Neural progenitor cell (in vitro differentiated cells): ENCODE data around the gene F7. TPM values are rescaled to one million over a fixed set of nuclear protein-coding genes. Genes with fewer than 3 reads are reported as not detected.

ENCODE experiments used
- DNase-seq: peaks from one replicate; pipeline ENCODE4 v3.0.0-alpha.2; 2016; ENCODE audit warnings: low spot score
- H2AFZ ChIP-seq: fragments of 200-600 bp; sonication (generic); replicated peaks from 2 replicates; pipeline ENCODE4 v1.6.1; 2016; ENCODE audit warnings: antibody characterized with exemption
- H3F3A ChIP-seq: fragments of 200-600 bp; sonication (generic); 2 replicates; pipeline ENCODE4 v1.6.1; 2016; ENCODE audit warnings: antibody characterized with exemption, low read depth
- H3K27ac ChIP-seq: fragments of 200-600 bp; sonication (generic); 2 replicates; pipeline ENCODE4 v1.5.1; 2016; ENCODE audit warnings: mild to moderate bottlenecking
- H3K27me3 ChIP-seq: fragments of 200-600 bp; sonication (generic); 2 replicates; pipeline ENCODE4 v1.6.1; 2016; ENCODE audit warnings: mild to moderate bottlenecking, moderate library complexity
- H3K36me3 ChIP-seq: fragments of 200-600 bp; sonication (generic); 2 replicates; pipeline ENCODE4 v1.5.1; 2016
- H3K4me1 ChIP-seq: fragments of 200-600 bp; sonication (generic); 2 replicates; pipeline ENCODE4 v1.6.1; 2016; ENCODE audit warnings: mixed run types
- H3K4me2 ChIP-seq: fragments of 200-600 bp; sonication (generic); 2 replicates; pipeline ENCODE4 v1.6.1; 2016
- H3K4me3 ChIP-seq: fragments of 200-600 bp; sonication (generic); 2 replicates; pipeline ENCODE4 v1.5.1; 2016
- H3K79me2 ChIP-seq: fragments of 200-600 bp; sonication (generic); 2 replicates; pipeline ENCODE4 v1.6.1; 2016; ENCODE audit warnings: low read depth
- H3K9ac ChIP-seq: fragments of 200-600 bp; sonication (generic); 2 replicates; pipeline ENCODE4 v1.6.1; 2016
- H3K9me3 ChIP-seq: fragments of 200-600 bp; sonication (generic); 2 replicates; pipeline ENCODE4 v1.5.1; 2016; ENCODE audit warnings: low read depth
- H4K20me1 ChIP-seq: fragments of 200-600 bp; sonication (generic); 2 replicates; pipeline ENCODE4 v1.6.1; 2016; ENCODE audit warnings: low read depth
- H3K27ac Mint-ChIP-seq: 3 replicates; pipeline ENCODE4 v1.8.0; 2021; ENCODE audit warnings: mixed read lengths
- H3K27me3 Mint-ChIP-seq: 2 replicates; pipeline ENCODE4 v1.8.0; 2022; ENCODE audit warnings: low read depth, mild to moderate bottlenecking, inconsistent platforms, moderate library complexity, mixed read lengths; ENCODE audit not compliant: insufficient read depth
- H3K36me3 Mint-ChIP-seq: 3 replicates; pipeline ENCODE4 v1.8.0; 2021; ENCODE audit warnings: mixed read lengths
- H3K4me1 Mint-ChIP-seq: 3 replicates; pipeline ENCODE4 v1.8.0; 2021; ENCODE audit warnings: mixed read lengths
- H3K4me3 Mint-ChIP-seq: 3 replicates; pipeline ENCODE4 v1.8.0; 2021; ENCODE audit warnings: mild to moderate bottlenecking, moderate library complexity, mixed read lengths
- H3K9me3 Mint-ChIP-seq: 3 replicates; pipeline ENCODE4 v1.8.0; 2020; ENCODE audit warnings: mixed read lengths
- CTCF ChIP-seq: fragments of 200-600 bp; sonication (generic); IDR thresholded peaks from 2 replicates; pipeline ENCODE4 v1.5.1; 2017; ENCODE audit warnings: antibody characterized with exemption, mild to moderate bottlenecking
- EZH2 ChIP-seq: fragments of 200-600 bp; sonication (generic); IDR thresholded peaks from 2 replicates; pipeline ENCODE4 v1.6.1; 2017; ENCODE audit warnings: antibody characterized with exemption, mild to moderate bottlenecking, moderate library complexity
- EZH2phosphoT487 ChIP-seq: fragments of 200-600 bp; sonication (generic); IDR thresholded peaks from 2 replicates; pipeline ENCODE4 v1.6.1; 2017; ENCODE audit warnings: antibody characterized with exemption
- small RNA-seq: library from RNA; depleted of rRNA; stranded (forward); fragments of <200 nt; gene quantifications from one replicate; pipeline ENCODE3, GENCODE V24; 2015
- total RNA-seq: library from RNA; depleted of rRNA; stranded (reverse); fragments of >200 nt; gene quantifications from 2 replicates; pipeline ENCODE4 v1.2.3, GENCODE V29; 2015; ENCODE audit warnings: low replicate concordance

The F7 gene
- total RNA-seq, 1 donor from 2014 or later, result not detected

DNA sequence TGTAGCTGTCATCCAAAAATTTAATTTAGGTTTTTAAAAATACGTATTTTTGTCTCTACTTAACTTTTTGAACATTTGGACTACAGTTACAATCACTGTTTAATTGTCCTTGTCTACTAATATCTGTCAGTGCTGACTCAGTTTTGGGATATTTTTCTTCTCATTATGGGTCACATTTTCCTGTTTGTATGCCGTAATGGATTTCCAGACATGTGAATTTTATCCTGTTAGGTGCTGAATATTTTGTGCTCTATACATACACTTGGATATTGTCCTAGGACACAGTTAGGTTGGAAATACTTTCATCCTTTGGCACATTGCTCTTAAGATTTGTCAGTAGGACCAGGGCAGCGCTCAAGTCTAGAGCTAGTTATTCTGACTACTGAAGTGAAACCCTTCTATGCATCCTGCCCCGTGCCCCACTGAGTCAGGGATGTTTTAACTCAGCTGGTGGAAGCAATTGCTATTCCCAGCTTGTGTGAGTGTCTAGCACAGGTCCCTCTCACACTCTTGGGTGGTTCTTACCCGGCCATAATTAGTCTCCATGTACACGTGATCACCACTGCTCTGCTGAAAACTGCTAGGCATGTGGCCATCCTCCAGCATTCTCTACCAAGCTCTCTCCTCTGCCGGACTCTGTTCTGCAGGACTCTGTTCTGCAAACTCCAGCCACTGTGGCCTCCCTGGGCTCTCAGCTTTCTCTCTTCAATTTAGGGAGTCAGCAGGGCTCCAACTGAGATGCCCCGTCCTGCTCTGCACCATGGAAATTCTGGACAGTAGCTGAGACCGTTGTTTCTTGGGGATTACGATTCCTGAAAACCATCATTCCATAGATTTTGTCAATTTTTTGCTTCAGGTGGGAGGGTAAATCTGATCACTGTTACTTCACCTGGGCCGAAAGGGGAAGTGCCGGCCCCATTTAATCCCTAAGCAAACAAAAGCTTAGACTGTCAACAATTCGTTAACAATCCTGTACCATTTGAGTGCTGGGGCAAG, 64.0 kb downstream of the F7 start:
- Histone ChIP-seq H3K36me3 (no peaks in the 10 kb centered on the region), H3K27ac (peak overlapping the region; percentile 43), H3K4me2 (peak overlapping the region; percentile 31), H3K27me3 (no peaks in the 10 kb centered on the region), H3F3A (peaks cover 9% of the 10 kb centered on the region), H3K9ac (no peak overlapping the region), H3K4me3 (no peak overlapping the region), H3K4me1 (peaks cover 12% of the 10 kb centered on the region), H3K9me3 (no peaks in the 10 kb centered on the region), H4K20me1 (peaks cover 6% of the 10 kb centered on the region), H2AFZ (no peak overlapping the region), H3K79me2 (no peaks in the 10 kb centered on the region)
- peaks cover 21% of the 10 kb centered on the region for H3K36me3 Mint-ChIP-seq
- TF ChIP-seq CTCF (no peak), EZH2 (no peak), EZH2phosphoT487 (no peak)
- H3K4me1 Mint-ChIP-seq, result peaks cover 2% of the 10 kb centered on the region
- DNase-seq, result peak; percentile 28
- H3K4me3 Mint-ChIP-seq, result no peak overlapping the region
- no peak overlapping the region for H3K27ac Mint-ChIP-seq
- peaks cover 2% of the 10 kb centered on the region for H3K27me3 Mint-ChIP-seq
- peaks cover 4% of the 10 kb centered on the region for H3K9me3 Mint-ChIP-seq

Small RNA genes lying within 50 kb of the gene (small RNA-seq; reads per million reads assigned to genes)
- not detected for gene AL137002.1

Other genes starting within 250 kb of the F7 start
- 40.4 and 59.2 TPM in 2 replicates for gene MCF2L, start 136.6 kb upstream of the F7 start, total RNA-seq
- gene F10, start 17.0 kb downstream of the F7 start, total RNA-seq, result 2.0 and 6.8 TPM in 2 replicates
- not detected in 2 replicates for gene PROZ, start 52.9 kb downstream of the F7 start, total RNA-seq
- gene PCID2, start 102.9 kb downstream of the F7 start, total RNA-seq, result 91.1 and 99.6 TPM in 2 replicates
- 95.1 and 96.0 TPM in 2 replicates for gene CUL4A, start 103.8 kb downstream of the F7 start, total RNA-seq
- gene LAMP1, start 191.4 kb downstream of the F7 start, total RNA-seq, result 49.7 and 64.6 TPM in 2 replicates